Measurements from ENCODE around the gene SLC5A3.

Gene SLC5A3

DNA sequence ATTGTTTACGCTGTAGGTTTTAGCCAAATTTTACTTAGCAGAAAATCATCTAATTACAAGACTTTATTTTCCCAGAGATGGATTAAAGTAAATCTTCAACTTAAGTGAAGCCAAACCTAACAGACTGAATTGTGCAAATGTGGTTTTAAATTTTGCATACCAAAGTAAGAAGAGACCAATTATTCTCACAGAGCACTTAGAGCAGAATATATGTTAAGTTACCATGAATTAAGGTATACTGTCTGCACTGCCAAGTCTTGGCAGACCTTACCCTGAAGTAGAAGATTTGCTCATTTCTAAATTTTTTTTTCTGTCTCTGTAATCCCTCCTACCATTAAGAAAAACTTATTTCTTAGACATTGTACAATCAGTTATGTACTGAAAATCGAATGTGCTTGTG lies 24.1 kb downstream of the SLC5A3 start:
- no peak for DNase-seq (ENCODE audit: low read depth in 1 of 2, low spot score in 1 of 2)

DNA sequence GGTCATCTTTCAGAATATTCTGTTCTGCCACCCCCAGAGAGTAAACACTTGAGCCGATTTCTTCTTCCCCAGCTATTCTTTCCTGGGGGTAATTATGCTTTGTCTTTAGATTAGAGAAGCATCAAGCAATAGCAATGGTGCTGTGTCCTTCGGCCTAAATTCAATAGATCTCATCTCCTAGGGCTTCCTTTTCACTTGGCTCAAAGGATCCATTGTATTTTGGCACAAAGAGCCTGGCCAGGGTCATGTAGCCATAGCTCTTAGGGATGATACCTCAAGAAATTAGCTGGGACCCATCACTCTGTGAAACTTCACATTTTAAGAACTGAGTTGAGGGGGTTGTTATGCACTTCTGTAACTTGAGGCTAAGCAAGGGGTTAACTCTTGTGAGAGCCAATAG lies 27.0 kb downstream of the SLC5A3 start:
- DNase-seq (ENCODE audit: low read depth in 1 of 2, low spot score in 1 of 2) = no peak

DNA sequence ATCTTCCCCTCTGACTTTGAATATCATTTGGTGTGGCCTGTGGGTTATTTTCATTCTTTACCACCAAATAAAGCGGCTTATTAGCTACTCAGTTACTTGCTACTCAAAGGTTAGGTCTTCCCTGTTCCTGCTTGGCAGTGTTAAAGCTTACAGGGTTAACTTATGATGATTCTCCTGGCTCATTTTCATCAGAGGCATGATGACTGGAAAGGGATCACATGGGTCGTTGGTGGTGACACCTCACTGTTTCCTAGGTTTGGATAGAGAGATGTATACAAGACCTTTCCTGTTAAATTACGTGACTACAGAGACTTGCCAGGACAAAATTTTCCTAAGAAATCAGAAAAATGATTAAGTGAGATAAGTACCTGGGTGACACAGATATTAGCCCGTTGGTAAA lies 27.4 kb downstream of the SLC5A3 start:
- no peak for DNase-seq (ENCODE audit: low read depth in 1 of 2, low spot score in 1 of 2)

DNA sequence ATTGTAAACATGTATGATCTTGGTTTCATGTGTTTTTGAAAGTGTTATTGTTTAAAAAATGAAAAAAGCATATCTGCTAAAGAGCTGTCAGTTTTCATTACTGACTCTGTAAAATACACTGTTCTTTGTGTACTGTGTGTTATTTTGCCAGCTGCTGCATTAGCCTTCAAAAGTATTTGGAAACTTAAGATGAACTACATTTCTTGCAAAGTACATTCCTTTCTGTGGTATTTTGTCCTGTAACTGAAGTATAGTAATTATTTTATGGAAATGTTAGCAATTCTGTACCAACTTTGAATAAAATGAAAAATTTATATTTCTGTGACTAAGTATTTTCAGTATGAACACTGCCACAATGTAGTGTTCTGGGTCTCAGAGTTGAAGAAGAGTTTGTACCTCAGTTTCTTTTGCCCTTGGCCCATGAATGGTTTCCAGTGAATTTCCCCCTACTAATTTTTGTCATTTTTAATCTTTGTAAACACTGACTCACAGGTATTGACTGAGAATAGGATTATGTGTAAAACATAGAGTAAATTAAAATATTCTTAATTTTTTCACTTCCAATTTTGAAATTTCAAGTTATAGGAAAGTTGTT lies 32.7 kb downstream of the SLC5A3 start:
- DNase-seq (ENCODE audit: low read depth in 1 of 2, low spot score in 1 of 2) = no peak

DNA sequence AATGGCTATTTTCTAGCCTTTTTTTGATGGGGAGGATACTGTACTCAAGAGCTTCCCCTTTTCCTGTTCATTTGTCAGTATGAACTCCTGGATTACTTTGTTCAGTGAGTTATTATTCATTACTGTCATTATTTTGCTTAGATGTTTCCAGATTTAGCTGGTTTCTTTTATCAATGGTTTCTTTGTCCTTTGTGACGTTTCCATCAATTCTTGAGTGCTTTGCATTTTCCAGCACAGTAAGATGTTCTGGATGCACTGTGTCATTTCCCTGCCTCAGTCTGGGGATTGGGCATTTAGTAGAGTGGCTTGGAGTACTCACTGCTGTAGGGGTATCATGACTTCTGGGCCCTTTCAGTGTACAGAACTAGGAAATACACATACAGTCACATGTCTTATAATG lies 34.2 kb downstream of the SLC5A3 start:
- no peak for DNase-seq (ENCODE audit: low read depth in 1 of 2, low spot score in 1 of 2)

DNA sequence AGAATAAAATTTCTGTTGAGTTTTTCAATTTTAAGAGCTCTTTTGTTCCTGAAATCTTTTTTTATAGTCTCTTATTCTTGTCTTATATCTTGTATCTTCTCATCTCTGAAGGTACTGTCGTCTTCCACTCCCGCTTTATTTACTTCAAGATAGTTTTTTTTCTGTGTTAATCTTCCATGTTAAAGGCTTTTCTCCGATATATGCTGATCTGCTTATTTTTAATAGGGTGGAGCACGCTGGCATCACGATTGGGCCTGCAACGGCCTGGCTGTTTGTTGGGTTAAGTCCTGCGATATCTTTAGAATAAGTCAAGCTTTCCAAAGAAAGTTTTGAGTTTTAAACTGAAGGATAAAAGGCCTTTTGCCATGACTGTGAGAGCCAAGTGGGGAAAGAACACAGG lies 35.7 kb downstream of the SLC5A3 start:
- DNase-seq (ENCODE audit: low read depth in 1 of 2, low spot score in 1 of 2) = no peak

DNA sequence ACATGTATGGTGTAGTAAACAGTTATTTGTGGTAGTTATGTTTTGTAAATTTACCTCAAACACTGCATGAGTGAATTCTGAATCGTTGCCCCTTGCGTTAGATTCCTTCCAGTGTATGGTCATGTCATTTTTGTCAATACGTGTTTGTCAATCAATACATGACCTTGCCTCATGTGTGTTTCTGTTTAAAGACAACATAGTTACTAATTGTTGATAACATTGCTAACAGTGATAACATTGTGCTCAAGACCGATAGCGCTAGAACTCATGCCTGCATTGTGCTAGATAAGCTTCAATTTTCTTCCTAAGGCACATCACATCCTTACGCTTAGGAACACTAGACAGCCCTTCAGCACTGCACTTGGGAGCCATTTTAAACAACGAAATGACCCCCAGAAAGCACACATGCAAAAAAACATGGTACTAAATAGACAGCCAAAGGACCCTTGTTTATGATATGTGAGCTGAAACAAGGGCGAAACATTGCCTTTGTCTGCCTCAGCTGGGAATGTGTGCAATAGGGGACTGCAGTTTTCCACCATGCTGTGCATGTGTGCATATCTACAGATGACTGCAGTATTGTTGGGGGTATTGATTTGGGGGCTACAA lies 37.3 kb downstream of the SLC5A3 start:
- DNase-seq (ENCODE audit: low read depth in 1 of 2, low spot score in 1 of 2) = no peak

DNA sequence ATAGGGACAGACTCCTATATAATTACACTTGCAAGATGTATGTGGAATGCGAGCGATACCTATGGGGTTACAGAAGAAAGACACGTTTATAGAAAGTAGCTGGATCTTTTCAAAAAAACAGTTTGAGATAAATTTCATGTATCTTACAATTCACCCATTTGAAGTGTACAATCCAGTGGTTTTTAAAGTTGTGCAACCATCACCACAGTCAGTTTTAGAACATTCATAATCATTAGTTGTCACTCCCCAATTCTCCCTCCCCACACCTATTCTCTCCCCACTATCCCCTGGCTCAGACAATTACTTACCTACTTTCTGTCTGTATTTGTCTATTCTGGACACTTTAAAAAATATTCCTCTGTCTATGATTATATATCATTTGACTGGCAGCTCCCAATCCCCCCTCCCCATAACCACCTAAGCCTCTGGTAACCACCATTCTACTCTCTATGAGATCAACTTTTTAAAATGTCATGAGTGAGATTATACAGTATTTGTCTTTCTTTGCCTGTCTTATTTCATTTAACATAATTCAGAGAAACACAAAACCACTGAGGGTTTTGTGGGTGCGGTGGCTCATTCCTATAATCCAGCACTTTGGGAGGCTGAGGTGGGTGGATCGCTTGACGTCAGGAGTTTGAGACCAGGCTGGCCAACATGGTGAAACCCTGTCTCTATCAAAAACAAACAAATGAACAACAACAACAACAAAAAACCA lies 39.1 kb downstream of the SLC5A3 start:
- no peak for DNase-seq (ENCODE audit: low read depth in 1 of 2, low spot score in 1 of 2)

DNA sequence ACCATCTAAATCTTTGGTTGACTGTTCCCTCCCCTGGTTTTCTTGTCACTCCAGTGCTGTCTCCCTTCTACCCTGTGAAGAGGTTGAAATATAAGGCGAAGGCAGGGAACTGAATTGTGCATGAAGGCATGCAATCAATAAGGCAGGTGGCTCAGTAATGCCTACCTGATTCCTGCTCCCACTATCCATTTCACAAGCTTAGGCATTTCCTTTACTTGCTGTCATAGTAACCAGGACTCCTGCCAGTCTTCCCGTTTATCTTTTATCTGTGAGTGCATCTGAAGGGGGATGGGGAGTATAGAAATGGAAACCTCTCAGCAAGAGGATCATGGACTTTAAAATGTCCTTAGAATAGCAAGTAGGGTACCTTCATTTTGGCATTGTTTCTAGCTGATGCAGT lies 40.5 kb downstream of the SLC5A3 start:
- DNase-seq (ENCODE audit: low read depth in 1 of 2, low spot score in 1 of 2) = no peak

DNA sequence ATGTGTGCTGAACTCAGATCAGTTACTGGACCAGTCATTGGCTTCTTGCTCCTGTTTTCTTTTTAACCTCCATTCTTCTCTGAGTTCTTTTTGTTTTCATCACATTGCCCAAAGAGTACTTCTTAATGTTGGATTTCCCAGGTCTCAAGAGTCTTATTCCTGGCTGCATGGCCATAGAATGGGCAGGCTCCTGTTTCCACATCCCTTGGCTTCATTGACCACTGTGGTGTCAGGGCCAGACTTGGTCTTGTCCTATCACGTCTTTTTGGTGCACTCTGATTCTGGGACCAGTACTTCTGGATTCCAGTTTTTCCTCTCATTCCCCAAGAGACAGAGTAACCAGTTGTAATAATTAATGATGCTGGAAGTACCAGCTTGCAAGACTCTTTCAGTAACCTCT lies 41.8 kb downstream of the SLC5A3 start:
- DNase-seq (ENCODE audit: low read depth in 1 of 2, low spot score in 1 of 2) = no peak

DNA sequence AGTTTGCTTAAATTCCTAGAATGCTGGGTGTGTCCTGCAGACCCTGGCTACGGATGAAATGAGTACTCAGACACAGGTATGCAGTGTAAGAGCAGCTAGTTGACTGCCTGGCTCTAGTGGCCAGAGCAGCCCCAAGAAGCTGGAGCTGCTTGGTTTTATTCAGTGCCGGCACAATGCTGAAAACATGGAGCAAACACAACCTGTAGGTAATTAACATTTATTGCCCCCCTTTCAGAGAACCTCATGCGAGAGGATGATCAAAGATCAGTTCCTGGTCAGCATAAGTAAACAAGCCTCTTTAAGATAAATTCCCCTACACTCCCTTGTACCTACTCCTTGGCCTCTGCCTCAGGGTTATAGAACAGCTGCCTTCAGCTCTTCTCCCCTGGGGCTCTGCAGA lies 43.2 kb downstream of the SLC5A3 start:
- no peak for DNase-seq (ENCODE audit: low read depth in 1 of 2, low spot score in 1 of 2)

DNA sequence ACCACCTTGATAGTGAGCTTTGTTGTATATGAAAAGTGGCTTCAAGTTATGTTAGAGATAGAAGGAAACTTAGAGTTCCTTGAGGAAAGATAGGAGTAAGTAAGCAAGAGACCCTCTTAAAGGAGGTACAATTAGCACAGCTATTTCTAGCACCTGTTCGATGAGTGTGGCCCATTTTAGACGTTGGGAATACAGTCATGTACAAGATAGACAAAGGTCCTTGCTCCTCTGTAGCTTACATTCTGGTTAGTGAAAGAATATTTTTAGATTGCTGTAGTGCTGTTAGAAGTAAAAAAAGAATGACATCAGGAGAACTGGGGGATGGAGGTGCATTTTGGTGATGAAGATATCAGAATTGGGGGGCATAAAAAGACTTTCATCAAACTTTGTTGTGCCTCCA lies 47.5 kb downstream of the SLC5A3 start:
- DNase-seq (ENCODE audit: low read depth in 1 of 2, low spot score in 1 of 2) = no peak

DNA sequence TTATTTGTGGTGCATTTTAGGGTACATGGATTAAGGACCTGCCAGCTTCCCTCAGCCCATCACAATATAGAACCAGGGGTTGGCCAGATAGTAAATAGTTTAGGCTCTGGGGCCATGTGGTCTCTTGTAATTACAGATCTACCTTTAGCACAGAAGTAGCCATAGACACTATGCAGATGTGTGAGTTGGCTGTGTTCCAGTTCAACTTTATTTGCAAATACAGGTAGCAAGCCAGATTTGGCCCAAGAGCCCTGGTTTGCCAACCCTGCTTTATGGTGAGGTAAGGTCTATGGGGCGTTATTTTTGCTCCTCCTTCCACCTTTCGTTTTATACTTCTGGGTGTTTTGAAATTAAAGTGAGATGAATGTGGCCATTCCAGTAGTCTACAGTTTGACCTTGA lies 48.7 kb downstream of the SLC5A3 start:
- no peak for DNase-seq (ENCODE audit: low read depth in 1 of 2, low spot score in 1 of 2)

Measured in activated CD4-positive, alpha-beta T cell treated with anti-CD3 and anti-CD28 coated beads, Interleukin-2, amount 50 U/mL, for 24 hours (primary cell).